Stimulated activated CD4-positive, alpha-beta T cell treated with anti-CD3 and anti-CD28 coated beads, Interleukin-12 subunit alpha, Interleukin-12 subunit beta, amount 100 ng/mL, for 48 hours (primary cell): ENCODE results near the gene PNPO.
"Not testable (repeated sequence)": the region's sequence is repeated elsewhere in the genome, so short reads cannot be mapped to it uniquely, and the experiment has no call there.

Source experiments
- DNase-seq, 3 donors: peaks; one replicate each; pipeline ENCODE4 v3.0.0-alpha.2; 2020; ENCODE audit warnings: low read depth in 2 of 3, low spot score in 1 of 3

PNPO gene

DNA sequence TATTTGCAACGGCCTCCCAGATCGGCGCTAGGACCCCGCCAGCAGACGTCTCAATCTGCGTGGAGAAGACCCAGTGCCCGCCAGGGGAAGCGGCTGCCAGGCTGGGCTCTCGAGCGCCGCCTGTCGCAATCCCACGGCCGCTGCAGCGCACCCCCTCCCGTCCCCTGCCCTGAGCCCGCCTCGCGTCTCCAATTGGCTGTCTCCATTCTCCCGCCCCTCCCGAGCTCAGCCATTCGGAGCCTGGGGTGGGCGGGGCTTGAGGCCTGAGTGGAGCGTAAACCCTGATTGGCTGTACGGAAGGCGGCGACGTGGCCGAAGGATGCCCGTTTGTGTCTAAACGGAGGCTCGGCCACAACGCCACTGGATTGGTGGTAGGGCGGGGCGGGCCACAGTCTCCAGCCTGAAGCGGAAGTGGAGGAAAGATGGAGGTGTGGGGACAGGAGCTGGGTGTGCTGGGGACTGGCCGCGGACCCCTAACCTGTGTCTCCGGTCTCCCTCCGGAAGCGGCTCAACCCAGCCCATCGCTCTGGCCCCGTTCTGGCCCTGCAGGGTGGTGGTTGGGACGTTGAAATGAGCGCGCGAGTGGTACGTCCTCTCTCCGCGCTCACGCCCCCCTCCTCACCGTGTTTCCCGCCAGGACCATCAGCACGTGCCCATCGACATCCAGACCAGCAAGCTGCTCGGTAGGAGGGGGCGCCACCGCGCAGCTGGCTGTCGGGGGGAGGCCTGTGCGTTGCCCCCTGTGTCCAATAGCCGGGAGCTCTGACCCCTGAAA is 29.5 kb downstream of the PNPO start, which contains the start of gene CDK5RAP3:
TSS of gene CDK5RAP3 (plus strand) at position 389 of the 775 bp plus-strand sequence. CDS start at position 423, 34 bp downstream.
- DNase-seq, result peak; percentile 99 to 100 (median 100)

DNA sequence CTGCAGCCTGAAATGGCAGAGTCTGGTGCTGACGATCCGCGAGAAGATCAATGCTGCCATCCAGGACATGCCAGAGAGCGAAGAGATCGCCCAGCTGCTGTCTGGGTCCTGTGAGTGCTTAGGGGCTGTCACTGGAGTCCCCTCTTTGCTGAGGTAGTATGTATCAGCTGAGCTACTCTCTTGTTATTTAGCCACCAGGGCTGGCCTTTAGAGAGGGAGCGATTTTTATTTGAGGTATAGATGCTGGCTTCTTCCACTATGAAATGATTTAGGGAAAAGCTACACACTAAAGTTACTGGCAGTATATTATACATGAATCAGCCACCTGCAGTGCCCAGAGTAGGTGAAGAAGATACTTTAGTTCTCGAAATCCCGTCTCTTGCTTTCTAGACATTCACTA is 32.2 kb downstream of the PNPO start:
- DNase-seq, result no peak

DNA sequence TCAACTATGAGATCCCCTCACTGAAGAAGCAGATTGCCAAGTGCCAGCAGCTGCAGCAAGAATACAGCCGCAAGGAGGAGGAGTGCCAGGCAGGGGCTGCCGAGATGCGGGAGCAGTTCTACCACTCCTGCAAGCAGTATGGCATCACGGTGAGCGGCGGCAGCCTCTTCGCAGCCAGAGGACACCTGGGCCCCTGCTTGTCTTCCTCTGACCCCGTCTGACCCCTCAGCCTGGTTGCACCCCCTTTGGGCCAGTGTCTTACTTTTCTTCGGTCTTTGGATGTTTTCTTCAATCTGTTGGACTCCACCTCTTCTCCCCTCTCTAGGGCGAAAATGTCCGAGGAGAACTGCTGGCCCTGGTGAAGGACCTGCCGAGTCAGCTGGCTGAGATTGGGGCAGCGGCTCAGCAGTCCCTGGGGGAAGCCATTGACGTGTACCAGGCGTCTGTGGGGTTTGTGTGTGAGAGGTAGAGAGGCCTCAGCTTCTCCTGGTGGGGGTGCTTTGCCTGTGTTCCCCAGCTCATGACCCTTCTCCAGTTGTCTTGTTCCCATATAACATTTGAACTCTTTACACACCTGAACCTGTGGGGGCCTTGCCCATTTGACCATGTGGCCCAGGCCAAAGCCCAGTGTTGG is 33.9 kb downstream of the PNPO start:
- no peak for DNase-seq

DNA sequence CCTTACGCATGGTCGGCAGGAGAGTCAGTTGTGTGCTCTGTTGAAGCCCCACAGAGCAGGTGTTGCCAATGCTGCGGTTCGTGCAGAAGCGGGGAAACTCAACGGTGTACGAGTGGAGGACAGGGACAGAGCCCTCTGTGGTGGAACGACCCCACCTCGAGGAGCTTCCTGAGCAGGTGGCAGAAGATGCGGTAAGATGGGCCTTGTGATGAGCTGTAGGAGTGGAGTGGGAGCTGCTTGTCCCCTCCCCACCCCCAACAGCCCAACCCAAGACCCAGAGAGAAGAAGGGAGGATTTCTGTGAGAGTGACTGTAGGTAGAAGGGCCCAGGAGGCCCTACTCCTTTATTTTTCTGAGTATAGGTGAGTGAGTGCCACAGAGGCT is 34.4 kb downstream of the PNPO start:
- no peak for DNase-seq

DNA sequence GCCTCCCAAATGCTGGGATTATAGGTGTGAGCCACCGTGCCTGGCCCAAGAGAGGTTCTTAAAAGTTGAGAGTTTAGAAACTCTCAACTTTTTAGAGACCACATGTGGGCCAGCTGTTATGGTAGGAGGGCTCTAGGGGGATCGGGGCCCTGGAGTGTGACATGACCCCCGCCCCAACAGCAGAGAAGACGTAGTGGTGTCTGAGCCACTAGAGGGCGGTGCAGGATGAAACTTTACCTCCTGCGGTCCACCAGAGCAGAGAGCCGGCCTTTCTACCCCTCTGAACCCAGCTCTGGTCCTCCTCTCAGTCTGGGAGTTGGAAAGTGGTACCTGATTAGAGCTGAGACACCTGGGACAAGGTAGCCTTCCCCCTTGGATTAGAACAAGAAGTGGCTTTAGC is 37.0 kb downstream of the PNPO start:
- DNase-seq, result peak; percentile 12 to 28 (median 25)

DNA sequence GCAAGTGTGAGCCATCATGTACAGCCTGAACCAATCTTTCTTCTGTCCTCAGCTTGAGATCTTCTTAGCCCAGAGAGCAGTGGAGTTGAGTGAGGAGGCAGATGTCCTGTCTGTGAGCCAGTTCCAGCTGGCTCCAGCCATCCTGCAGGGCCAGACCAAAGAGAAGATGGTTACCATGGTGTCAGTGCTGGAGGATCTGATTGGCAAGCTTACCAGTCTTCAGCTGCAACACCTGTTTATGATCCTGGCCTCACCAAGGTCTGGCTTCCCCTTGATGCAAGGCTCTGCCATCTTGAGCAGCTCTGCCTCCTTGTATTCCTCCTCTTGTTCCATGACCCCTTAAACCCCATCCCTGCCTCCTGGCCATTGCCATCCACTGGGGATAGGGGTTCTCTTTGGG is 39.2 kb downstream of the PNPO start:
- DNase-seq, result no peak

DNA sequence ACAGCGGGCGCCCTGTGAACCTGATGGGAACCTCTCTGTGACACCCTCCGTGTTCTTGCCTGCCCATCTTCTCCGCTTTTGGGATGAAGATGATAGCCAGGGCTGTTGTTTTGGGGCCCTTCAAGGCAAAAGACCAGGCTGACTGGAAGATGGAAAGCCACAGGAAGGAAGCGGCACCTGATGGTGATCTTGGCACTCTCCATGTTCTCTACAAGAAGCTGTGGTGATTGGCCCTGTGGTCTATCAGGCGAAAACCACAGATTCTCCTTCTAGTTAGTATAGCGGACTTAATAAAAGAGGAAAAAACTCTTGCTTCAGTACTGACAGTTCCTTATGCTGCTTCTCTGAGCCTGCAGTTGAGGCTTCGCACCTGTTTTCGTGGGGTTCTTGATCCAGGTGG is 40.1 kb downstream of the PNPO start:
- no peak for DNase-seq

DNA sequence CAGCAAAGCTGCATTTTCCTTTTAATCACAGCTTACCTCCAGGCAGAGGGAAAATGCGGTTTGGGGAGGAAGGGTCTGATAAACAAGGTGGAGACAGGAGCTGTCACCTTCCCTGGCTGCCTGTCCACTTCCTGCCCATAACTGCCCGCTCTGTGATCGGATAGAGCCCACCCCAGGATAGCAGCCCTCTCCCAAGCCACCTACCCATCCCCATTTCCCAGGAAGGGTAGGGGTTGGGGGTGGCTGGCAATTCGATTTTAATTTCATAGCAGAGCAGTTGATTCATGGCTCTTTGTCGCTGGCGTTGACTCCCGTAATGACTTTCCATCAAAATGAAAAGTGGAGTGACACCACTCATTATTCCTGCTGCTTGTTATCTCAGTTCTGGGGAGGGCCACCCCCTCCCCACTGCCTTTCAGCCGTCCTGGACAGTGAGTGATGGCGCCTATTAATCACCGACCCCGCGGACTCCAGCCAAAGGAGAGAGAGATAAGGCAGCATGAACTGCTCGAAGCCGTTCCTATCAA is 40.8 kb downstream of the PNPO start:
- DNase-seq, result no peak

DNA sequence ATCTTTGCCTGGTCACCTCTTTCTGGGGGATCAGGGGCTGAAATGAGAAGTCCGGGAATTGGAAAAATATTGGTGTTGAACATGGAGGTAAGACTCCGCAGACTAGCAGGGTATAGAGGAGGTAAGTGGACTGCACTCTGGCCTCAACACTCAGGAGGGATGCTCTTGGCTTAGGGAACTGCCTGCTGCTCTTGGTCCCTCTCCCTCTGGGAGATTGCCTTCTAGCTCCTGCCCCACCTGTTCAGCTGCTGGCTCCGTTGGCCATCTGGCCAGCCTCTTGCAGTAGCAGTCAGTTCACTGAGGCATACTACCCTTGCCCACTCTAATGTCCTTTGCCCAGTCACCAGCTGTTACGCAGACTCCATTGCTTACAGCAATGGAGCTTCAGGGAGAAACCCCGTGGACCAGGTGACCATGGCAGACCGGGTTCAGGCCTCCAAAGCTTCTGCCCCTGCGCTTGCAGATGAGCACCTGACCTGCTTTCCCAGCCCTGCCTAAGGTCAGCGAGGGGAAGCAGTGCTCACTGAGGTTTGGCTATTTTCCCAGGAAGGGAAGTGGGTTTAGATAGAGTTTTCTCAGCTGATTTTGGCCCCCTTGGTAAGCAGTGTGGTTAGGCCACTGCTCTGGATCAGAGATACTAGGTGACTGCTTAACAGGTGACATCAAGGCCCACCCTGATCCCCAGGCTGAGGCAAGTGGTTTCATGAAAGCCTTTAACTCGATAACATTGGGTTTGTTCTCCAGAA is 41.4 kb downstream of the PNPO start:
- no peak for DNase-seq

DNA sequence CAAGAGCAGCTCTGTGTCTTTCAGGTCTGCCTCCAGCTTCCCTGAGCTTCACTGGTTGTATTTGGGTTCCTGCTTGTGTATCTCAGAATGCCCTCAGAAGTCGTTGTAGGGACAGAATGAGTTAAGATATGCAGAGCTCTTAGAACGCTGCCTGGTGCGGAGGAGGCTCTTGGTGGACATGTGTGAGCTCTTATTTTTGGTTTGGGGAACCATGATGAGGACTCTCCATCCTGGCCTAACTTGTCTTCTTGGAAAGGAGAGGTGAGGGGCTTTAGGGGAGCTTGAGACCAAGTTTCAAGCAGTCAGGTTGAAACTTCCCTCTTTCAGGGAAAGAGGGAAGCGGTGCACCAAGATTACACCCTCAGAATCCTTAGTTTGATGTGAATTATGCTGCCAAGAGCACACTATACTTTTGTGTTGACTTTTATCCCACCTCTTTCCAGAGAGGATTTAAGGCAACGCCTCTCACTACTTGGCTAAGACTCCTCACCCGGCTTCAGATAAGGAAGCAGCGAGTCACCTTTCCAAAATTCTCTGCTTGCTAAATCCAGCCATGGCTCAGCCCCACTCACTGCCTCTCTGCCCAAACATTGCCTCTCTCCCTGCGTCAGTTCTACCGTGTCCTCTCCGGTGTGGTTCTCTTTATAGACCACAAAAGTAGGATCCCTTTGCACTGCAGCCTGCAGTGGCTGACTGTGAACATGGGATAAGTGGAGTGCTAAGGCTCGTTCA is 42.3 kb downstream of the PNPO start:
- no peak for DNase-seq

DNA sequence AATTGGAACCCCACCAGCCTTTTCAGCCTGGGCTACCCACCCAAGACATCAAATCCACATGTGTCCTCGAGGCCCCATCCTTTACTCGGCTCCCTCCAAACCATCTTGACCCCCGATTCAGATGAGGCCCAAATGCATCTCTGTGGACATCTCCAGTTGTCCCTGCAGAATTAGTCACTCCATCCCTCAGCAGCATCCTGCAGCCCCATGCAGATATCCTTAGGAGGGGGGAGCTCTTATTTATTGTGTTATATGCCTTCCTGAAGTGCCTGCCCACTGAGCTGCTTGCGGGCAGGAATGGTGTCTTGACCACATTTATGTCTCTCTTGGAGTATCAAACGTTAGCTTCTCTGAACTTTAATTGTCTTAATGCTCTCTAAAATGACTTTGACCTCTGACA is 45.1 kb downstream of the PNPO start:
- DNase-seq, result no peak

DNA sequence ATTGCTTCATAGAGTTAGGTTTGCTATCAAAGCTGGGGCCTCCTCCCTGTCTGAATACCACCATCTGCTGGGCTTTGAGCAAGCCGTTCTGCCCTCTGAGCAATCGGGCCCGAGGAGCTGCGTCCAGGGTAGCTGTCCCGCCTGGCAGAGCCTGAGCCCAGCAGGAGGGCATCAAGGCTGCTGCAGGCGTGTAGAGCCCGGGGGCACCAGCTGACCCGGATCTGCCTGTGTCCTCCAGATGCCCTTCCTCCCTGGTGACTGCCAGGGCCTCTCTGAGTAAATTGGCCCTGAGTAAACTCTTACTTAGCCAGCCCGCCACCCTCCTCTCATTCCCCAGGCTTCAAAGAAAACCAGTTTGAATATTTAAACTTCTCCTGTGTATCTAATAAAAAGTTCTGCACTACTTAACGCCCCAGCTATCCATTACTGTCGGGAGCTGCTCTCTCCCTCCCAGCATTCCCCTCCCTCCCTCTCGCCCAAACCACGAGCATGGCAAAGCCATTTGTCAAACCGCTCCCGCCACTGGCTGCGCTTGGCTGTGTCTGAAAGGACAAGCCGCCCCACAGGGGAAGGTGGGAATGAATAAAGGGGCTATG is 46.0 kb downstream of the PNPO start:
- DNase-seq, result no peak

DNA sequence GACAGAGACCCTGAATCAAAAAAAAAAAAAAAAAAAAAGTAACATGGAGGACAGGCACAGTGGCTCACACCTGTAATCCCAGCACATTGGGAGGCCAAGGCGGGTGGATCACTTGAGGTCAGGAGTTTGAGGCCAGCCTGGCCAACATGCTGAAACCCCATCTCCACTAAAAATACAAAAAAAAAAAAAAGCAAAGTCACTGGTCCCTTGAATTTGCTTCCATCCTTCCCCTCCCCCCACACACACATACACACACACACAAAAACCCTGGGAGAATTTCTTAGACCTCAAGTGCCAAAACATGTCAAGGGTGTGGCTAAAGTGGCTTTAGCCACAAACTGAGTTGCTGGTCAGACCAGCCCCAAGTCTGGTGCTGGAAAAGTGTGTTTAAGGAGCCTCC is 47.1 kb downstream of the PNPO start:
- not testable (repeated sequence) for DNase-seq

DNA sequence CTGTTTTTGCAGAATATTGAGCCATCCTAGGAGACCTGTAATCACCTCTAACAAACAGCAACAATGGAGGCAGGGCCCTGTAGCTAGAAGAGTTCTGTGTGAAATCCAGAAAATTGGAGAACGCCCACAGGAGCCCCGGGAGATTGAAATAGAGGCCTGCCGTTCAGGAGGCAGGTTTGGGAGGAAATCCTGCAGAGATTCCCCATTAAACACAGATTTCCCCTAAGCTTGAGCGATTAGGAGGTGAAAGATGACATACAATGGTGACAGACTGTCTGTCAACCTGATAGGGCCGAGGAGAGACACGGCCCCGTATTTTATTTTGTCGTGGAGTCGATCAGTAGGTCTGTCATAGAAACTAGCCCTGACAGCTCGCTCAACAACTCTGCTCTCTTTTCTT is 47.8 kb downstream of the PNPO start:
- DNase-seq, result no peak

DNA sequence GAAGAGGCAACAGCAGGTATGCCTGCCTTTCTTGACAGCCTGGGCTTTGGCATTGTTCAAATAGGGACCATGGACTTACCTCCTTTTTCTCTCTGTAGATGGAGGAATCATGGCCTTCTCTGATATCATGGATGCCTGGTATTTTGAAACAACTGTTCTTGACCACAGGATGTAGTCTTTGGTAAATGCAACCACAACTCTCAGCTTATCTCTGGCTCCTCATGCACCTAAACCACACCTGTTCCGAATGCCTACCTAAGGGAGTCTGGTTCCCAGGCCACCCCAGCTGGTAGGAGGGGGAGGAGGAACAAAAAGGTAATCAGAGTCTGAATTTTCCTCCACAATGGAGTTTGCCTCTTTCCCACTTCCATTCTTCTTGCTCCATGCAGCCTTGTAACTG is 48.3 kb downstream of the PNPO start:
- no peak for DNase-seq

DNA sequence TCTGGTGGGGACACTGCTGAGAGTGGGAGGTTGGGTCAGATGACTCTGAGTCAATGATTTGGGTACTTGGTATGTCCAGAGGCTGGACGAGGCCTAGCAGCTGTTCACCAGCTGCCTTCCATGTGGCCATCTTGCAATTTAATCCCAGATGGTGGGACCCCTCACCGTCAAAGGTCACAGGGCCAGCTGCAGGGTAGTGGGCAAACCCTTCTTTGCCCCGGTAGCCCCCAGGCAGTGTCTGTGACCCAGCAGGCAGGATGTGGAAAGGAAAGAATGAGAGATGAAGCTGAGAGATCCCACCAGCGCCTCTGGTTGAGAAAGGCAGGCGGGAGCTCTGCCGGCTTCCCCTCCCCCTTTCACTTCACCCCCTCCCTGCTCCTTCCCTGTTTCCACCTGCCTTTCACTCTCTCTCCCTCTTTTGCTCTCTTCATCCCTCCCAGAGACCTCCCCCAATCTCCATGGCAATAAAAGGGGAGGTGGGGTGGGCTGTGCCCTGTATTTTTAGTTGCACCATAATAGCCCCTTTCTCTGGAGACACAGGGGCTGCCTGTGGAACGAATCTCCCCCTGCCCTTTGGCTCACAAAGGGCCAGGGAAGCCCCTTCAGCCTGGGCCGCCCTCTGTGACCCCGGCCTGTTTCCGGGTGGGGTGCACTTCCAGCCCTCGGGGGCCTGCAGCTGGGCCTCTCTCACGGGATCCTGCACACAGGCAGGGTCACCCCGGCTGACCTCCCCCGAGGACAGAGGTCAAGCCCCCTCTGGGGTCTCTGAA is 49.8 kb downstream of the PNPO start:
- no peak for DNase-seq

DNA sequence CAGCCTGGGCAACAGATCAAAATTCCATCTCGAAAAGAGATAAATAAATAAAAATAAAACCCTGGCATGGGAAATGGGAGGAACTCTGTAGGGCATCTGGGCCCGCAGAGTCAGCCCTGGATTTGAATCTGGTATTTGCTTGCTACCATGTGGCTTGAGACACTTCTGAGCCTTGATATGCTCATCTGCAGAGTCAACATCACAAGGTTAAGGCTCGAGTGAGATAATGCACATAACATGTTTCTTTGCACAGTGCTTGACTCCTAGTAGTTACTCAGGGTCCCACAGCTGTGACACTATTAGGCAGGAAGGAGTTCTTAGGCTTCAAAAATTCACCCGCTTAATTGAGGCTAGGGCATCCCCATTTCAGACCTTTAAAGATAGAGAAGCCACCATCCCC is 50.8 kb downstream of the PNPO start:
- DNase-seq, result no peak

DNA sequence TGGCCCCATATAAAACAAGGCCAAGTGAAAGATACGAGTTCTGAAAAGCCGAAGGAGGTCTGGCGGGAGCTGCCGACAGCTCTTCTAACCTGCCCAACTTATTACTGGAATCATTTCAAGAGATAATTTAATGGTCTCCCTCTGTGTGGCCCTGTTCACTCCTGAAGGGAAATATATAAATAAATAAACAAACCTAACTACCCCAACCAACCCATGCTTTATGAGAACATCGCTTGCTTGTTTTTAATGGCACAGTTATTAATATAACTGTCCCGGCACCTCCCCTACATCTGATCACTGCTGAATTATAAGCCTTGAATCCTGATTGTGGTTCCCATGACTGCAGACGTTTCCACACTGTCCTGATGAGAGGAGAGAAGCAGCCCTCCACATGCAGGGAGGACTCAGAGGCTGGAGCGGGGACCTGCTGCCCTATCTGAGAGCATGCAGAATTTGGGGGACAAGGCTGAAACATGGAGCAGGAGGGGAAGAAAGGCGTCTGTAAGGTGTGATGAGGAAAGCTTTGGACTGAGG is 51.7 kb downstream of the PNPO start:
- DNase-seq, result no peak

DNA sequence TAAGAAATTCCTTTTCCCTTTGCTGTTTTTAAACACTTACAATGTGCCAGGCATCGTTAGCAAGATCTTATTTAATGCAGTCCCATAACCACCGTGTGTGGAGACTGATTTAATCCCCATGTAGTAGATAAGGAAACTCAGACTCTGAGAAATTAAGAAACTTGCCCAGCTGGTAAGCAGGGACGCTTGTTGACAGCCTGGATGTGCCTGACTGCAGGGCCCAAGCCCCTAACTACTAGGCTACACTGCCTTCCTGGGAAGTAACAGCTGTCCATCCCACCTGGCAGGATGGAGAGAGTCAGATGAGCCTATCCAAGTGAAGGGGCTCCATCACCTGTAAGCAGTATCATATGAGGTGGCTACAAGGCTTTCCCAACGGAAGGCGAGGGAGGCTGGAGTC is 52.6 kb downstream of the PNPO start:
- DNase-seq, result no peak

DNA sequence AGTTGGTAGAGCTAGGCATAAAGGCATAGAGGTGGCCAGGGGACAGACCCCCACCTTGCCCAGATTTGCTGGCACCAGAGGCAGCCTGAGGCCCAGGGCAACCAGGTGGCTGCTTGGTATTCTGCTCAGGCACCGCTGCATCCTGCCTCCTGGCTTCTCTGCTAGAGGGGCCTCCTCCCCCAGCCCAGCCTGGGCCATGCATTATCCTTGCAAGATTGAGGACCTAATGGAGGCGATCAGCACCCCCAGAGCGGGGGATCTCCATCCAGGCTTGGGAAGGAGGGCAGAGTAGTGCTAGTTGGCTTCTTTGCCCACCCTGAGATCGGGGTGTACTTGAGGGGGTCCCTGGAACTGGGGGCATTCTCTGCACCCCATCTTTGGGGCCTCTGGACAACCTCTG is 53.4 kb downstream of the PNPO start:
- DNase-seq, result no peak
